HepG2 (cell line): ENCODE results near the gene AMDHD1. TPM values are rescaled to one million over a fixed set of nuclear protein-coding genes. Genes with fewer than 3 reads are reported as not detected.

Source experiments
- ATF2 ChIP-seq: sonication (generic); formaldehyde crosslinking; IDR thresholded peaks from 2 replicates; pipeline ENCODE4 v1.4.0; 2020; ENCODE audit warnings: missing genetic modification reagents
- CAMTA2 ChIP-seq: sonication (generic); formaldehyde crosslinking; IDR thresholded peaks from 2 replicates; pipeline ENCODE4 v1.4.0; 2020; ENCODE audit warnings: mild to moderate bottlenecking, missing genetic modification reagents, borderline replicate concordance
- CHD4 ChIP-seq: fragments of 200-600 bp; sonication (generic); IDR thresholded peaks from 2 replicates; pipeline ENCODE4 v1.7.0; 2017; ENCODE audit warnings: mild to moderate bottlenecking, low read length, borderline replicate concordance
- ERF ChIP-seq: IDR thresholded peaks from 2 replicates; pipeline ENCODE4 v1.6.1; 2018; ENCODE audit warnings: missing biosample characterization, missing genetic modification reagents
- FOXA3 ChIP-seq: IDR thresholded peaks from 2 replicates; pipeline ENCODE4 v1.6.1; 2016; ENCODE audit warnings: missing genetic modification reagents, missing compliant biosample characterization
- FOXJ3 ChIP-seq: sonication (generic); formaldehyde crosslinking; IDR thresholded peaks from 2 replicates; pipeline ENCODE4 v1.4.0; 2020; ENCODE audit warnings: missing genetic modification reagents, mild to moderate bottlenecking, borderline replicate concordance
- FOXK2 ChIP-seq: fragments of 450-650 bp; IDR thresholded peaks from 2 replicates; pipeline ENCODE4 v1.6.1; 2016
- GRHL1 ChIP-seq: sonication (generic); formaldehyde crosslinking; conservative IDR thresholded peaks from 2 replicates; pipeline ENCODE4 v1.8.0; 2022; ENCODE audit warnings: missing genetic modification reagents
- IRF9 ChIP-seq: sonication (generic); formaldehyde crosslinking; IDR thresholded peaks from 2 replicates; pipeline ENCODE4 v1.8.0; 2022; ENCODE audit warnings: missing genetic modification reagents, mild to moderate bottlenecking, borderline replicate concordance
- KDM2A ChIP-seq: sonication (generic); formaldehyde crosslinking; IDR thresholded peaks from 2 replicates; pipeline ENCODE4 v1.4.0; 2020; ENCODE audit warnings: low read depth, missing genetic modification reagents, borderline replicate concordance
- KDM4B ChIP-seq: sonication (generic); formaldehyde crosslinking; IDR thresholded peaks from 2 replicates; pipeline ENCODE4 v1.4.0; 2020; ENCODE audit warnings: missing genetic modification reagents
- KLF13 ChIP-seq: sonication (generic); formaldehyde crosslinking; IDR thresholded peaks from 2 replicates; pipeline ENCODE4 v1.4.0; 2020; ENCODE audit warnings: mild to moderate bottlenecking, missing genetic modification reagents
- MLLT10 ChIP-seq: sonication (generic); formaldehyde crosslinking; IDR thresholded peaks from 2 replicates; pipeline ENCODE4 v1.4.0; 2020; ENCODE audit warnings: missing genetic modification reagents
- MXD1 ChIP-seq: sonication (generic); formaldehyde crosslinking; IDR thresholded peaks from 2 replicates; pipeline ENCODE4 v1.4.0; 2020; ENCODE audit warnings: mild to moderate bottlenecking, missing genetic modification reagents
- POLR2AphosphoS2 ChIP-seq: IDR thresholded peaks from 2 replicates; pipeline ENCODE4 v1.6.1; 2011; ENCODE audit warnings: low read depth, low read length, improper control_type of control experiment
- ZFAT ChIP-seq: sonication (generic); formaldehyde crosslinking; conservative IDR thresholded peaks from 2 replicates; pipeline ENCODE4 v1.8.1; 2023; ENCODE audit warnings: missing genetic modification reagents, inconsistent platforms
- ZNF235 ChIP-seq: sonication (generic); formaldehyde crosslinking; IDR thresholded peaks from 2 replicates; pipeline ENCODE4 v1.8.1; 2023; ENCODE audit warnings: mild to moderate bottlenecking, missing genetic modification reagents, borderline replicate concordance
- ZNF280B ChIP-seq: sonication (generic); formaldehyde crosslinking; IDR thresholded peaks from 2 replicates; pipeline ENCODE4 v1.5.0; 2020; ENCODE audit warnings: missing genetic modification reagents, mild to moderate bottlenecking, borderline replicate concordance
- ZNF331 ChIP-seq: sonication (generic); formaldehyde crosslinking; IDR thresholded peaks from 2 replicates; pipeline ENCODE4 v1.4.0; 2020; ENCODE audit warnings: missing genetic modification reagents
- ZNF451 ChIP-seq: sonication (generic); formaldehyde crosslinking; IDR thresholded peaks from 2 replicates; pipeline ENCODE4 v1.5.0; 2020; ENCODE audit warnings: mild to moderate bottlenecking, missing genetic modification reagents
- ZNF710 ChIP-seq: sonication (generic); formaldehyde crosslinking; IDR thresholded peaks from 2 replicates; pipeline ENCODE4 v1.5.0; 2020; ENCODE audit warnings: mild to moderate bottlenecking, missing genetic modification reagents, borderline replicate concordance
- ZNF850 ChIP-seq: sonication (generic); formaldehyde crosslinking; conservative IDR thresholded peaks from 2 replicates; pipeline ENCODE4 v1.9.0; 2021; ENCODE audit warnings: mild to moderate bottlenecking, missing genetic modification reagents
- polyA plus RNA-seq, 8 experiments: library from polyadenylated mRNA; depleted of rRNA in 3 of 8; stranded (reverse) in 7 of 8; unstranded in 1 of 8; fragments of >200 nt; fragmentation: Illumina TruSeq in 4 of 8; extraction: Trizol in 4 of 8; gene quantifications; 2 replicates each; pipeline versions ENCODE4 v1.2.1 to v1.2.3, GENCODE V29; 2011 to 2016; ENCODE audit warnings: low read depth in 4 of 8, missing spikeins in 1 of 8, mixed read lengths in 1 of 8; ENCODE audit not compliant: insufficient read depth in 1 of 8
- total RNA-seq, 5 experiments: library from RNA; depleted of rRNA; stranded (reverse); fragments of >200 nt; fragmentation: Illumina TruSeq; extraction: Trizol; gene quantifications; 2 replicates each; pipeline ENCODE4 v1.2.3, GENCODE V29; 2016; ENCODE audit warnings: low read depth in 1 of 5

The AMDHD1 gene
- total and polyA plus RNA-seq, 2 of the 13 experiments (the other 11 are each of a cell fraction or from before 2014, with no cell fraction given), result 6.5 to 29.6 TPM

GRCh38 chr12:95918194-95918993 lies 24.7 kb upstream of the AMDHD1 start (continued):
- TF ChIP-seq ZNF331 (CRISPR knock-in tag) (peak; percentile 38; the same call in 1 of the 2 replicates), MXD1 (CRISPR knock-in tag) (no peak), ZNF235 (no peak), CAMTA2 (CRISPR knock-in tag) (no peak), ZNF280B (CRISPR knock-in tag) (no peak), FOXJ3 (CRISPR knock-in tag) (no peak), FOXK2 (no peak), KDM2A (CRISPR knock-in tag) (no peak), ZFAT (CRISPR knock-in tag) (no peak), FOXA3 (CRISPR knock-in tag) (peak; percentile 57), POLR2AphosphoS2 (no peak), ZNF451 (CRISPR knock-in tag) (no peak), CHD4 (no peak), ERF (CRISPR knock-in tag) (peak; percentile 55; the same call in 1 of the 2 replicates), ATF2 (CRISPR knock-in tag) (peak; percentile 24; the same call in 1 of the 2 replicates), GRHL1 (CRISPR knock-in tag) (no peak), ZNF710 (no peak), KDM4B (CRISPR knock-in tag) (no peak), MLLT10 (no peak), IRF9 (CRISPR knock-in tag) (no peak), KLF13 (CRISPR knock-in tag) (no peak), ZNF850 (CRISPR knock-in tag) (no peak)
